Epithelial cell of proximal tubule (primary cell): ENCODE data around the gene FAM240A. TPM values are rescaled to one million over a fixed set of nuclear protein-coding genes. Genes with fewer than 3 reads are reported as not detected.
"Not testable (repeated sequence)": the region's sequence is repeated elsewhere in the genome, so short reads cannot be mapped to it uniquely, and the experiment has no call there.

Source experiments
- DNase-seq: peaks from one replicate; pipeline ENCODE4 v3.0.0-alpha.2; 2011; ENCODE audit warnings: low read depth
- H3K4me3 ChIP-seq: 2 replicates; pipeline ENCODE4 v1.5.1; 2011; ENCODE audit warnings: low read depth, mild to moderate bottlenecking, low read length
- CTCF ChIP-seq: conservative IDR thresholded peaks from 2 replicates; pipeline ENCODE4 v1.5.1; 2012; ENCODE audit warnings: low read depth, mild to moderate bottlenecking, low read length
- total RNA-seq: library from RNA; depleted of rRNA; stranded (reverse); fragments of >200 nt; gene quantifications from 2 replicates; pipeline ENCODE4 v1.2.3, GENCODE V29; 2015

FAM240A gene
- total RNA-seq, 1 donor from 2014 or later = not detected

GRCh38 chr3:46573701-46574100 is 38.6 kb upstream of the FAM240A start:
- H3K4me3 ChIP-seq = no peak overlapping the region
- TF ChIP-seq CTCF = no peak
- DNase-seq = no peak

GRCh38 chr3:46574243-46574646 is 38.1 kb upstream of the FAM240A start:
- DNase-seq = no peak
- TF ChIP-seq CTCF = no peak
- H3K4me3 ChIP-seq = no peak overlapping the region

GRCh38 chr3:46574881-46575576 is 37.3 kb upstream of the FAM240A start:
- no peak for TF ChIP-seq CTCF
- DNase-seq = no peak
- H3K4me3 ChIP-seq = no peak overlapping the region

GRCh38 chr3:46575577-46576222 is 36.6 kb upstream of the FAM240A start:
- no peak for TF ChIP-seq CTCF
- no peak overlapping the region for H3K4me3 ChIP-seq
- DNase-seq = no peak

- TF ChIP-seq CTCF = no peak
- no peak for DNase-seq
- no peak overlapping the region for H3K4me3 ChIP-seq
Observed at GRCh38 chr3:46576386-46576785, 35.9 kb upstream of the FAM240A start.

GRCh38 chr3:46576879-46577278 is 35.4 kb upstream of the FAM240A start:
- no peak for DNase-seq
- no peak for TF ChIP-seq CTCF
- no peak overlapping the region for H3K4me3 ChIP-seq

- DNase-seq, H3K4me3 ChIP-seq: not testable (repeated sequence)
Observed at GRCh38 chr3:46577580-46578249, 34.6 kb upstream of the FAM240A start.
